ENCODE results near the gene TGM1.

The TGM1 gene

GRCh38 chr14:24262821-24263733, at the start of gene TGM1:
TGM1 (minus strand) TSS chr14:24263177; CDS start chr14:24262352, 825 bp downstream.
- no peak for DNase-seq

- no peak for DNase-seq
Measured at GRCh38 chr14:24311837-24312615, 49.0 kb upstream of the TGM1 start.

GRCh38 chr14:24310646-24311604, 47.9 kb upstream of the TGM1 start, which contains the start of gene LTB4R:
LTB4R (plus strand) TSS chr14:24311502; CDS start chr14:24315652, 4,150 bp downstream.
- DNase-seq, result no peak

GRCh38 chr14:24310265-24310645, 47.3 kb upstream of the TGM1 start:
- no peak for DNase-seq

GRCh38 chr14:24309538-24310264, 46.7 kb upstream of the TGM1 start, which contains the start of gene LTB4R2:
LTB4R2 (plus strand) TSS chr14:24310140; CDS start chr14:24310665, 525 bp downstream.
- DNase-seq, result no peak

- no peak for DNase-seq
Measured at GRCh38 chr14:24308342-24309124, 45.6 kb upstream of the TGM1 start.

- DNase-seq, result no peak
Measured at GRCh38 chr14:24307575-24308341, 44.8 kb upstream of the TGM1 start, which contains the start of gene CIDEB. CIDEB (minus strand) TSS chr14:24307977; CDS start chr14:24307858, 119 bp downstream.

GRCh38 chr14:24307156-24307574, 44.2 kb upstream of the TGM1 start:
- DNase-seq, result no peak

GRCh38 chr14:24304019-24304387, 41.0 kb upstream of the TGM1 start:
- DNase-seq, result no peak

- DNase-seq, result no peak
Measured at GRCh38 chr14:24300326-24300980, 37.5 kb upstream of the TGM1 start.

GRCh38 chr14:24299255-24300191, 36.5 kb upstream of the TGM1 start, which contains the start of the genes DHRS1 and NOP9:
DHRS1 (minus strand) TSS chr14:24299780; CDS start chr14:24299106, 674 bp downstream.
NOP9 (plus strand) TSS chr14:24299850; CDS start chr14:24299955, 105 bp downstream.
- no peak for DNase-seq

- no peak for DNase-seq
Measured at GRCh38 chr14:24298892-24299254, 35.9 kb upstream of the TGM1 start.

GRCh38 chr14:24297190-24297964, 34.4 kb upstream of the TGM1 start:
- DNase-seq, result no peak

- DNase-seq, result no peak
Measured at GRCh38 chr14:24296341-24297157, 33.6 kb upstream of the TGM1 start.

GRCh38 chr14:24293525-24293924, 30.5 kb upstream of the TGM1 start:
- no peak for DNase-seq

GRCh38 chr14:24292118-24292807, 29.3 kb upstream of the TGM1 start:
- DNase-seq, result no peak

Data from cortex of kidney (tissue), 1 donor.